ENCODE data around the gene CNOT3.

DNA sequence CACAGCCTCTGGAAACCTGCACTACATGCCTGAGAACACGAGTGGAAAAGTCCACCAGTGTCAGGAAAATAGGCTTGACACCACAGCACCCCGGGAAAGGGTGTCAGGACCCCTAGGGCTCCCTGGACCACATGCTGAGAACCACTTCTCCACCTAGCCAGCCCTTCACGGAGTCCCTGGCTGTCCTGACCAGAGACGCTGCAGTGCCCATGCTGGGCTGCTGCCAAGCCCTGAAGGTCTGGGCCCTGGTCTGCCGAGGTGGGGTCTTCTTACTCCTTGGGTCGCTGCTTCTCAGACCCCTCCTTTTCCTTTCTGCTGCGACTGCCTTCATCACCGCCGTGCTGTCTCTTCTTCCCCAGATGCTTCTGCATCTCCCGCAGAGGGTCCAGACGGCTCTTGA is 18.9 kb downstream of the CNOT3 start:
- TF ChIP-seq, protein P1, sequence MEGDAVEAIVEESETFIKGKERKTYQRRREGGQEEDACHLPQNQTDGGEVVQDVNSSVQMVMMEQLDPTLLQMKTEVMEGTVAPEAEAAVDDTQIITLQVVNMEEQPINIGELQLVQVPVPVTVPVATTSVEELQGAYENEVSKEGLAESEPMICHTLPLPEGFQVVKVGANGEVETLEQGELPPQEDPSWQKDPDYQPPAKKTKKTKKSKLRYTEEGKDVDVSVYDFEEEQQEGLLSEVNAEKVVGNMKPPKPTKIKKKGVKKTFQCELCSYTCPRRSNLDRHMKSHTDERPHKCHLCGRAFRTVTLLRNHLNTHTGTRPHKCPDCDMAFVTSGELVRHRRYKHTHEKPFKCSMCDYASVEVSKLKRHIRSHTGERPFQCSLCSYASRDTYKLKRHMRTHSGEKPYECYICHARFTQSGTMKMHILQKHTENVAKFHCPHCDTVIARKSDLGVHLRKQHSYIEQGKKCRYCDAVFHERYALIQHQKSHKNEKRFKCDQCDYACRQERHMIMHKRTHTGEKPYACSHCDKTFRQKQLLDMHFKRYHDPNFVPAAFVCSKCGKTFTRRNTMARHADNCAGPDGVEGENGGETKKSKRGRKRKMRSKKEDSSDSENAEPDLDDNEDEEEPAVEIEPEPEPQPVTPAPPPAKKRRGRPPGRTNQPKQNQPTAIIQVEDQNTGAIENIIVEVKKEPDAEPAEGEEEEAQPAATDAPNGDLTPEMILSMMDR (IDR thresholded peaks at IDR 0.05), result no peak
- TF ChIP-seq POLR2A (IDR thresholded peaks at IDR 0.05), result no peak

All from adrenal gland (tissue), 5 donors.